Muscle of leg (tissue), 11 donors: ENCODE data around the gene RSPH1. TPM values are rescaled to one million over a fixed set of nuclear protein-coding genes. Genes with fewer than 3 reads are reported as not detected.

Experiments
- DNase-seq: peaks from one replicate; pipeline ENCODE4 v3.0.0; 2013
- H3K27ac ChIP-seq: one replicate; pipeline ENCODE4 v1.5.1; 2013; ENCODE audit warnings: mild to moderate bottlenecking, low read length, control low read depth
- H3K27me3 ChIP-seq: one replicate; pipeline ENCODE4 v1.6.1; 2013; ENCODE audit warnings: low read length; ENCODE audit not compliant: control insufficient read depth, insufficient read depth
- H3K36me3 ChIP-seq: one replicate; pipeline ENCODE4 v1.6.1; 2013; ENCODE audit warnings: low read length; ENCODE audit not compliant: control insufficient read depth, insufficient read depth
- H3K4me1 ChIP-seq: one replicate; pipeline ENCODE4 v1.6.1; 2013; ENCODE audit warnings: low read length; ENCODE audit not compliant: control insufficient read depth, insufficient read depth
- H3K4me3 ChIP-seq: one replicate; pipeline ENCODE4 v1.5.1; 2013; ENCODE audit warnings: low read length, control low read depth
- H3K9me3 ChIP-seq: replicated peaks from 2 replicates; pipeline ENCODE4 v1.6.1; 2013; ENCODE audit warnings: low read depth, low read length; ENCODE audit not compliant: control insufficient read depth
- WGBS: methylation state at CpG from one replicate; pipeline ENCODE4 v1.1.5; 2013; ENCODE audit warnings: missing lambda C conversion rate; ENCODE audit not compliant: insufficient coverage; 5-methylcytosine and 5-hydroxymethylcytosine counted together
- polyA plus RNA-seq, 8 donors: library from polyadenylated mRNA; unstranded; fragments of 120-200 nt; gene quantifications; one replicate each; pipeline versions ENCODE4 v1.2.1 to v1.2.3, GENCODE V29; 2013; ENCODE audit warnings: inconsistent platforms in 1 of 8, low replicate concordance in 1 of 8; ENCODE audit not compliant: insufficient read length in 8 of 8, insufficient read depth in 1 of 8
- total RNA-seq: library from RNA; stranded (reverse); fragments of 120-200 nt; gene quantifications from one replicate; pipeline ENCODE4 v1.2.4, GENCODE V29; 2013

Gene RSPH1
- total and polyA plus RNA-seq, 9 donors: 0.04 to 1.5 (median 0.27) TPM

GRCh38 chr21:42500225-42500624, 4.2 kb upstream of the RSPH1 start:
- DNase-seq: no peak
- 83% methylated on average over 1 of the region's 4 CpGs for WGBS
- peaks cover 14% of the 10 kb centered on the region for H3K4me1 ChIP-seq
- H3K9me3 ChIP-seq: no peaks in the 10 kb centered on the region
- no peaks in the 10 kb centered on the region for H3K36me3 ChIP-seq
- H3K4me3 ChIP-seq: no peak overlapping the region
- peaks cover 2% of the 10 kb centered on the region for H3K27me3 ChIP-seq
- H3K27ac ChIP-seq: no peak overlapping the region

GRCh38 chr21:42499444-42500112, 3.6 kb upstream of the RSPH1 start:
- no peaks in the 10 kb centered on the region for H3K36me3 ChIP-seq
- no peak overlapping the region for H3K4me3 ChIP-seq
- H3K27me3 ChIP-seq: peaks cover 4% of the 10 kb centered on the region
- WGBS: 80% methylated on average over 2 of the region's 15 CpGs
- no peak overlapping the region for H3K27ac ChIP-seq
- peaks cover 14% of the 10 kb centered on the region for H3K4me1 ChIP-seq
- DNase-seq: no peak
- no peaks in the 10 kb centered on the region for H3K9me3 ChIP-seq

DNA sequence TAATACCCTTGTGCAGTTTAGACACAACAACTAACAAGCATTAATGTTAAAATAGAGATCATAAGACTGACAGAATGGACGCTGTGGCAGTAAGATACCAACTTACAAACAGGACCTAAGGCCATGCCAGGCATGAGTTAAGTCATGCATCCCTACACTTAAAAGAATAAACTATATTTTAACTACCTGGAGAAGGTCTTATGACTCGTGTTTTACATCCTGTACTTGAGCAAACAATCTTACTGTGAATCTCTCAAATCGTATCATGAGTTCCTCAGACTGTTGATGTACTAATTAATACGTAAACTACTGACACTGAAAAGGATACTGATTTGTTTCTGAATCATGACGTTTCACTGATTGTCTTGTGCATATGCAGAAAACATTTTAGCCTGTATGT, 2.0 kb upstream of the RSPH1 start:
- Histone ChIP-seq H3K4me1 (peaks cover 14% of the 10 kb centered on the region), H3K4me3 (no peak overlapping the region), H3K9me3 (no peaks in the 10 kb centered on the region), H3K36me3 (no peaks in the 10 kb centered on the region), H3K27me3 (peaks cover 4% of the 10 kb centered on the region), H3K27ac (no peak overlapping the region)
- DNase-seq: no peak
- no CpG with 5 or more reads among the region's 5 CpGs for WGBS

DNA sequence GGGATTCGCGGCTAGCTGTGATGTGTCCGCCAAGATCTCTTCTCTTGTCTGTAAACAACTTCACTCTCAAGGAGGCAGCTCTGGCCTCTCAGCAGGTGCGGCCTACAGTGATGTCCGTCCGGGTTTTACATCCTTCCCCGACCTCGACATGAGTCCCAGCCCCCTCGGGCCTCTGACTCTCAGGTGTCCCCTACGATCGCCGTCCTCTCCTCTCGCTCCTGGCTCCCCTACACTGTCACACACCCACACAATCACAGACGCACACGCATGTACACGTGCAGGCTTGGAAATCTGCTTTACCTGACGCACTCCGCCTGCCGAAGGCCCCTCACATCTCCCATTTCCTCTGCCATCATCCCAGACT, 797 bp upstream of the RSPH1 start:
- Histone ChIP-seq H3K36me3 (no peaks in the 10 kb centered on the region), H3K4me1 (peaks cover 14% of the 10 kb centered on the region), H3K4me3 (peak overlapping the region; percentile 76), H3K27me3 (peaks cover 4% of the 10 kb centered on the region), H3K9me3 (no peaks in the 10 kb centered on the region), H3K27ac (peak overlapping the region; percentile 75)
- DNase-seq: peak; percentile 54
- WGBS: 6% methylated on average over 11 of the region's 19 CpGs

- 0% methylated on average over 14 of the region's 18 CpGs for WGBS
- no peaks in the 10 kb centered on the region for H3K36me3 ChIP-seq
- peak; percentile 47 for DNase-seq
- H3K4me3 ChIP-seq: peak overlapping the region; percentile 76
- H3K4me1 ChIP-seq: peaks cover 14% of the 10 kb centered on the region
- no peak overlapping the region for H3K27ac ChIP-seq
- H3K9me3 ChIP-seq: no peaks in the 10 kb centered on the region
- H3K27me3 ChIP-seq: peaks cover 4% of the 10 kb centered on the region
Observed at GRCh38 chr21:42495765-42496119, 282 bp downstream of the RSPH1 start.

- Histone ChIP-seq H3K4me1 (peaks cover 14% of the 10 kb centered on the region), H3K27ac (no peak overlapping the region), H3K4me3 (no peak overlapping the region), H3K36me3 (no peaks in the 10 kb centered on the region), H3K27me3 (peaks cover 4% of the 10 kb centered on the region), H3K9me3 (no peaks in the 10 kb centered on the region)
- 85% methylated on average over 4 of the region's 5 CpGs for WGBS
- DNase-seq: no peak
Observed at GRCh38 chr21:42495027-42495426, 997 bp downstream of the RSPH1 start.

DNA sequence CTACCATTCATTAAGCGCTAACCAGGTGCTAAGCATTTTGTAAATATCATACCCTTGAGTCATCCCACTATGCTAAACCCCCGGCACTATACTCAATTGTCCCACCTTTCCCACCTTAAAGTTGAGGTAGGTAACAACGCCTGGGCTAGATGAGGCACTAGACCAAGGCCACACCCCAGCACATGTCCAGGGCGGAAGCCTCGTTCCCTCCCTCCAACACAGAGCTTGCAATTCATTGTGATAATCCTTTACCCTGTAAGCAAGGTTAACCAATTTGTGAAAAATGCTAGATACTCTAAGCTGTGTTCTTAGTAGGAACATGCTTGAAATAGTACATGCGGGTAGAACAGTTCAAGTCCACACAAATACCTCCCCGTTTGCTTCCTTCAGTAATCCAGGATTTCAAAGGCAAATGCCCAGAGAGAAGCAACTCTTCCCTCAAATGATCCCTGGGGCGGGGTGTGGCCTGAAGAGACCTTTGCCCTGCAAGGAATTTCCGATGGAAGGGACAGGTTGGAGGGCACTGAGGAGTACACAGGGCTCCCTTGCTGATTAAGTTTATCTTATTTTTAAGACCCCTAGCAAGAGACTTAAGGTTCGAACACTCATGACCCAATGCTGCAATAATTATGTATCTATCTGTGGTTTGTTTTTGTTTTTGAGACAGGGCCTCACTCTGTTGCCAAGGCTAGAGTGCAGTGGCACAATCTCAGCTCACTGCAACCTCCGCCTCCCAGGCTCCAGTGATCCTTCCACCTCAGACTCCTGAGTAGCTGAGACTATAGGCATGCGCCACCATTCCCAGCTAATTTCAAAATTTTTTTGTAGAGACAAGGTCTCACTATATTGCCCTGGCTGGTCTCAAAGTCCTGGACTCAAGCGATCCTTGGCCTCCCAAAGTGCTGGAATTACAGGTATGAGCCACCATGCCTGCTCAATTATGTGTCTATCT, 2.6 kb downstream of the RSPH1 start:
- DNase-seq: no peak
- Histone ChIP-seq H3K36me3 (no peaks in the 10 kb centered on the region), H3K9me3 (no peaks in the 10 kb centered on the region), H3K27me3 (peaks cover 4% of the 10 kb centered on the region), H3K27ac (no peak overlapping the region), H3K4me3 (no peak overlapping the region), H3K4me1 (peaks cover 14% of the 10 kb centered on the region)
- WGBS: 84% methylated on average over 4 of the region's 13 CpGs

DNA sequence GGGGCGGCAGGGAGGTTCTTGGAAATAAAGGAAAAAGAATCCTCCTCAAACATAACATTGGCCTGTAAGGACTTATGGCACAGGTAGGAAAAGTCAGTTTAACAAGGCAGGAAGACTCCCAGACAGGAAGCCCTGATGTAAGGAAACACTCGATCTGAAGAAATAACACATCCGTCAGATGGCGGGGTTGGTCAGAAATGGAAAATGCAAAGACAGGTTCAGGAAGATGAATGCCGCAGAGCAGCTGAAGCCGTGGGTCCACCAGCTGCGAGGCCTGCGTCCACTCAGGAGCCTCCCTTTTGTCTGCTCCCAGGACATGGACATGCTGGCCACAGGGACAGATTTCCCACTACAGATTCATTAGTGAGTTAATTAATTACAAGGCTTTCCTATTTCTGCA, 3.8 kb downstream of the RSPH1 start:
- WGBS: 60% methylated on average over 6 of the region's 8 CpGs
- no peaks in the 10 kb centered on the region for H3K36me3 ChIP-seq

DNA sequence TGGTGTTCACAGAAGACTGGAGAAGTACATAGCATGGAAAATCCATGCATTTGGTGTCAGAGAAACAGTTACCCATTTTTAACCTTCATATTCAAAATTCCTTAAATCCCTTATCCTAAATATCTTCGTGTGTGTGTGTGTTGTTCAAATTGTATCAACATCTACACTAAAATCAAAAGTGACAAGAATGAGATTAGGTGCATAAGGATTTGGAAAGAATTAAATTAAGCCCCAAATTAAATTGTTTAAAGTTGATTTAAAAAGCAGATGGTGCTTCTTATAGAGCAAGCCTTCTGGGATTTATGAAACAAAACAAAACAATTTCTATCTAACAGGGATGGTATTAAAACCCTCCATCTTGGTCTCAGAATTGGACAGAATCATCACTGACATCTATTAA, 4.7 kb downstream of the RSPH1 start:
- no peak overlapping the region for H3K27ac ChIP-seq
- no peaks in the 10 kb centered on the region for H3K36me3 ChIP-seq
- H3K9me3 ChIP-seq: no peaks in the 10 kb centered on the region
- no peak for DNase-seq
- WGBS: no CpG with 5 or more reads among the region's 1 CpG
- H3K4me3 ChIP-seq: no peak overlapping the region
- H3K4me1 ChIP-seq: peaks cover 7% of the 10 kb centered on the region
- H3K27me3 ChIP-seq: peaks cover 4% of the 10 kb centered on the region

More for the DNA sequence above, 3.8 kb downstream of the RSPH1 start:
- peaks cover 14% of the 10 kb centered on the region for H3K4me1 ChIP-seq
- DNase-seq: no peak
- no peaks in the 10 kb centered on the region for H3K9me3 ChIP-seq
- H3K27me3 ChIP-seq: peaks cover 4% of the 10 kb centered on the region
- no peak overlapping the region for H3K27ac ChIP-seq
- H3K4me3 ChIP-seq: no peak overlapping the region

GRCh38 chr21:42490720-42491119, 5.3 kb downstream of the RSPH1 start:
- Histone ChIP-seq H3K4me1 (peaks cover 5% of the 10 kb centered on the region), H3K27ac (no peak overlapping the region), H3K27me3 (peaks cover 4% of the 10 kb centered on the region), H3K9me3 (no peaks in the 10 kb centered on the region), H3K4me3 (no peak overlapping the region), H3K36me3 (no peaks in the 10 kb centered on the region)
- no peak for DNase-seq
